ENCODE data around the gene QRICH2. TPM values are rescaled to one million over a fixed set of nuclear protein-coding genes. Genes with fewer than 3 reads are reported as not detected.
"Not testable (repeated sequence)": the region's sequence is repeated elsewhere in the genome, so short reads cannot be mapped to it uniquely, and the experiment has no call there.

Gene QRICH2, protein sequence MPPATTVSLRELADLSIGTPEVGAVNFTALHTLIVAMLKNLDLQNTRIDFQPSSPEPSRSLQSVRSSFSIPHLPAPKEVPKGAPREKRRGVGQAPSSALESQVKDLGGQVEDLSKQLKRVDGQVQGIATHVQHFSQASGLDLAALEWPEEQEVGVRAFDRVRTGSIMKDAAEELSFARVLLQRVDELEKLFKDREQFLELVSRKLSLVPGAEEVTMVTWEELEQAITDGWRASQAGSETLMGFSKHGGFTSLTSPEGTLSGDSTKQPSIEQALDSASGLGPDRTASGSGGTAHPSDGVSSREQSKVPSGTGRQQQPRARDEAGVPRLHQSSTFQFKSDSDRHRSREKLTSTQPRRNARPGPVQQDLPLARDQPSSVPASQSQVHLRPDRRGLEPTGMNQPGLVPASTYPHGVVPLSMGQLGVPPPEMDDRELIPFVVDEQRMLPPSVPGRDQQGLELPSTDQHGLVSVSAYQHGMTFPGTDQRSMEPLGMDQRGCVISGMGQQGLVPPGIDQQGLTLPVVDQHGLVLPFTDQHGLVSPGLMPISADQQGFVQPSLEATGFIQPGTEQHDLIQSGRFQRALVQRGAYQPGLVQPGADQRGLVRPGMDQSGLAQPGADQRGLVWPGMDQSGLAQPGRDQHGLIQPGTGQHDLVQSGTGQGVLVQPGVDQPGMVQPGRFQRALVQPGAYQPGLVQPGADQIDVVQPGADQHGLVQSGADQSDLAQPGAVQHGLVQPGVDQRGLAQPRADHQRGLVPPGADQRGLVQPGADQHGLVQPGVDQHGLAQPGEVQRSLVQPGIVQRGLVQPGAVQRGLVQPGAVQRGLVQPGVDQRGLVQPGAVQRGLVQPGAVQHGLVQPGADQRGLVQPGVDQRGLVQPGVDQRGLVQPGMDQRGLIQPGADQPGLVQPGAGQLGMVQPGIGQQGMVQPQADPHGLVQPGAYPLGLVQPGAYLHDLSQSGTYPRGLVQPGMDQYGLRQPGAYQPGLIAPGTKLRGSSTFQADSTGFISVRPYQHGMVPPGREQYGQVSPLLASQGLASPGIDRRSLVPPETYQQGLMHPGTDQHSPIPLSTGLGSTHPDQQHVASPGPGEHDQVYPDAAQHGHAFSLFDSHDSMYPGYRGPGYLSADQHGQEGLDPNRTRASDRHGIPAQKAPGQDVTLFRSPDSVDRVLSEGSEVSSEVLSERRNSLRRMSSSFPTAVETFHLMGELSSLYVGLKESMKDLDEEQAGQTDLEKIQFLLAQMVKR (N-terminal part only)
- 1.2 TPM for total RNA-seq

DNA sequence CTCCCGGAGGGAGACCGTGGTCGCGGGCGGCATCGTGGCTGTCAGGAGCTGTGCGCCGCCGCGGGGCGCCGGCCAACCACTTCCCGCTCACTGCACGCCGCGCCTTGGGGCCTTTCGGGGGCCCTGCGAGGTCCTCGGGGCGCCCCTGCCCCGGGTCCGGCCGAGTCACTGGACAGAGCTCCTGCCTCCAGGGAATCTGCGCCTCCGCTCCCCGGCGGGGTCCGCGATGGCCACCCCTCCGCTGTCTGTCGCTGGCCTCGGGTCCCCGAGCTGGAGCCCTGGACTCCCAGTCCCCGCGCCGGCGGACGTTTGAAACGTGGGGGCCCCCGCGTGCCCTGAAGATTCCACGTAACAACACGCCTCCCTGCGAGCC, at the start of gene QRICH2:
Gene QRICH2 (minus strand): TSS at position 311 of the 373 bp plus-strand sequence. CDS start 278 bp downstream, at position 33.
- Histone ChIP-seq H3K4me3 (ENCODE audit: low read length) (no peak within 1 kb of the TSS), H3K9me3 (ENCODE audit: low read depth, low read length) (no peaks in the 10 kb centered on the region), H3K4me1 (ENCODE audit: insufficient read depth, low read length) (no peaks in the 10 kb centered on the region), H3K27me3 (ENCODE audit: insufficient read depth, low read length) (no peaks in the 10 kb centered on the region)

DNA sequence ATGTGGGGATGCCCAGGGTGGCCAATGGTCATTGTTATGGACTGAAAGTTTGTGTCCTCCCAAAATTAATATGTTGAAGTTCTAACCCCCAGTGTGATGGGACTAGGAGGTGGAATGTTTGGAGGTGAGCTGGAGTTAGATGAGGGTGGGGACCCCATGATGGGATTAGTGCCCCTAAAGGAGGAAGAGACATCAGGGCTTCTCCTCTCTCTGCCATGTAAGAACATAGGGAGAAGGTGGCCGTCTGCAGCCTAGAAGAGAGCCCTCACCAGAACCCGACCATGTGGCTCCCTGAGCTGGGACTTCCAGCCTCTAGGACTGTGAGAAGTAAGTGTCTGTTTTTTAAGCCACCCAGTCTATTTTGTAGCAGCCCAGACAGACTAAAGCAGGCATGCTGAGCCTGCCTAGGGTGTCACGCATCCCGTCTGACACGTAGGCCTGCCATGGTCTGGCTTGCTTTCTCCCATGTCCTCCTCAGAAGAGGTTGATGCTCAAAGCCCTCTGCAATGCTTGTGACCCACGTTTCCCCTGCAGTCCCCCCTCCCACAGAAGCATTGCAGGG, 49.6 kb upstream of the QRICH2 start:
- Histone ChIP-seq H3K27me3 (ENCODE audit: insufficient read depth, low read length) (no peaks in the 10 kb centered on the region), H3K4me1 (ENCODE audit: insufficient read depth, low read length) (peaks cover 14% of the 10 kb centered on the region), H3K9me3 (ENCODE audit: low read depth, low read length) (no peaks in the 10 kb centered on the region), H3K4me3 (ENCODE audit: low read length) (no peak overlapping the region)

DNA sequence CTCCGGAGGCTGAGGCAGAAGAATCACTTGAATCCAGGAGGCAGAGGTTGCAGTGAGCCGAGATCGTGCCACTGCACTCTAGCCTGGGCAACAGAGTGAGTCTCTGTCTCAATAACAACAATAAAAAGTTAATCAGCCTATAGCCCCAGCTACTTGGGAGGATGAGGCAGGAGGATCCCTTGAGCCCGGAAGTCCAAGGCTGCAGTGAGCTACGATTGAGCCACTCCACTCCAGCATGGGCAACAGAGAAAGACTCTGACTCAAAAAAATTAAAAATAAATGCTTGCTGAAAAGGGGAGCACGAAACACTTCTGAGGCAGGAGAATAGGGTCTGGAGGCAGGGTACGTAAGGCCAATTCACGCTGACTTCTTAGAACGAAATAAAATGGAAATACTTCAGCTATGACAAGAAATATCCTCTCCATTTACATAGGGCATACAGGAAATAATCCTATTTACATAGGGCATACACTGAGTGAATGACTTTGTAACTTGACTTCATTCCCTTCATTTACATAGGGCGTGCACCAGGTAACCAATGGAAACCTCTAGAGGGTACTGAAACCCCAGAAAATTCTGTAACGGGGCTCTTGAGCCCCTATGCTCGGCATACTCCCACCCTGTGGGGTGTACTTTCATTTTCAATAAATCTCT, 48.9 kb upstream of the QRICH2 start:
- H3K4me3 ChIP-seq (ENCODE audit: low read length): no peak overlapping the region
- H3K4me1 ChIP-seq (ENCODE audit: insufficient read depth, low read length): peaks cover 16% of the 10 kb centered on the region
- no peaks in the 10 kb centered on the region for H3K27me3 ChIP-seq (ENCODE audit: insufficient read depth, low read length)
- H3K9me3 ChIP-seq (ENCODE audit: low read depth, low read length): no peaks in the 10 kb centered on the region

DNA sequence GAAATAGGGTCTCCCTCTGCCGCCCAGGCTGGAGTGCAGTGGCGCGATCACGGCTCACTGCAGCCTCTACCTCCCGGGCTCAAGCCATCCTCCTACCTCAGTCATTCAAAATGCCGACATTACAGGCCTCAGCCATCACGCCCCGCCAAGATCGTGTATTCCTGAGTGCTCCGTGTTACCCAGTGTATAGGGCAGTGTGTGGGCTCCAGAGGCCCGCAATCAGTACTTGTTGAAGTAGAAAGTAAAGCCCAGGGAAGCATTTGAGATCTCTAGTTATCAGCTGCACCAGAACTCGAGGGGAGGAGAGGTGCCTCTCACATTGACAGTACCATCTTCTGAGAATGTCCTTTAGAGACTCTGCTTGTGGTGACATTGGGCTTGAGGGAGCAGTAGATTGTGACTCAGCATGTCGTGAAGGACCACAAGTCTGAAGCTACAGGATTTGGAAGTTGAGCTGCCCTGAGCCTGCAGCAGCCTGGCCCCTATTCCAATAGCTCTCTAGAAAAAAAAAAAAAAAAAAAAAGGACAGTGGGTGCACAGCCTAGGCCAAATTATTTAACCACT, 46.8 kb upstream of the QRICH2 start:
- no peaks in the 10 kb centered on the region for H3K27me3 ChIP-seq (ENCODE audit: insufficient read depth, low read length)
- H3K4me1 ChIP-seq (ENCODE audit: insufficient read depth, low read length): peaks cover 16% of the 10 kb centered on the region
- H3K9me3 ChIP-seq (ENCODE audit: low read depth, low read length): no peaks in the 10 kb centered on the region
- no peak overlapping the region for H3K4me3 ChIP-seq (ENCODE audit: low read length)

DNA sequence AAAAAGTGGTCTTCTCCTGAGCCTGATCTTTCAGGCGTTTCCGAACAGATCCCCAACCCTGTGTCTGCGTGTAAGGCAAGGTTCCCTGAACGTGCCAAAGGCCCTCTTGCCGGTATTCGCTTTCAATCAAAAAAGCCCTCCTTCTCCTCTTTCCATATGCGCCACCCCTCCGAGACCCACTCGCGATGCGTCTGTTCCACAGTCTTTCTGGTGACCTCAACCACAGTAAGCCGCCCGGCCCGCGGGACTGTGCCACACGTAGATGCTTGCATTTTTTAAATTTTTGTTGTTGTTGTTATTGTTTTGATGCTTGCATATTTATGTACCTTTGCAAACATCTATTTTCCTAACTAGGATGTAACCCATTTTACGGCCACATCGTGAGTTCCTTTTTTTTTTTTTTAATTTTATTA, 46.2 kb upstream of the QRICH2 start:
- Histone ChIP-seq H3K9me3 (ENCODE audit: low read depth, low read length) (no peaks in the 10 kb centered on the region), H3K27me3 (ENCODE audit: insufficient read depth, low read length) (no peaks in the 10 kb centered on the region), H3K4me1 (ENCODE audit: insufficient read depth, low read length) (peaks cover 16% of the 10 kb centered on the region), H3K4me3 (ENCODE audit: low read length) (peak overlapping the region; percentile 69)

DNA sequence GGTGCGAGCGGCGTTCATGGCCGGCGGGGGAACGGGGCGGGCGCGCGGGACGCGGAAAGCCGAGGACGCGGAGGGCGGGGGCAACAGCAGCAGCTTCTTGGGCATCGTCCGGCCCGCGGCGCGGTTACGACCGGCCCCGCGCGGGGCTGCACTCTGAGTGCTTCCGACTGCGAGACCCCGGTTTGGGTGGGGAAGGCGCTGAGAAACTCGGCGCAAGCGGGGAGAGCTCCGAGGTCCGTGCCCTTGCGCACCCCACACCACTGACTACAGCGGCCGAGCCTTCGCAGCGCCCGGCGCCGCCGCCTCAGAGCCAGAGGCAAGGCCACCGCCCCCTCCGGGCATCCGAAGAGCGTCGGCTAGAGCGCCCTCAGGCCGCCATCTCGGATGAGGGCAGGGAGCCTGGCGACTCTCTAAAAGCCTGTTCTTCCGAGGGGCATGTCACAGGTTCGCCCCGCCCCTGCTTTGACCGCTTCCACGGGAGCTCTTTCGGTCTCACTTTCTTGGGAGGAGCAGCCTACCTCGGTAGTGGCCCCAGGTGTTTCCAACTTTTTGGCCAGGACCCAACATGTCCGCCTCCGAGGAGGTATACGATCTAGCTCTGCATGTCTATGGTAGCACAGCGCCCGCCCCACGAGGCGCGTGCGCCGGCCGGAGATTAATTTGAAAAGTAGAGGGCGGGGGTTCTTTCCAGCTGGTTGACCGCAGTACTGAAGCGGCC, 45.7 kb upstream of the QRICH2 start, which contains the start of gene PRPSAP1:
Gene PRPSAP1 (minus strand): TSS at position 318 of the 718 bp plus-strand sequence. CDS start 213 bp downstream, at position 105.
- Histone ChIP-seq H3K27me3 (ENCODE audit: insufficient read depth, low read length) (no peaks in the 10 kb centered on the region), H3K4me3 (ENCODE audit: low read length) (peak within 1 kb of the TSS; percentile 69), H3K4me1 (ENCODE audit: insufficient read depth, low read length) (peaks cover 16% of the 10 kb centered on the region), H3K9me3 (ENCODE audit: low read depth, low read length) (no peaks in the 10 kb centered on the region)

DNA sequence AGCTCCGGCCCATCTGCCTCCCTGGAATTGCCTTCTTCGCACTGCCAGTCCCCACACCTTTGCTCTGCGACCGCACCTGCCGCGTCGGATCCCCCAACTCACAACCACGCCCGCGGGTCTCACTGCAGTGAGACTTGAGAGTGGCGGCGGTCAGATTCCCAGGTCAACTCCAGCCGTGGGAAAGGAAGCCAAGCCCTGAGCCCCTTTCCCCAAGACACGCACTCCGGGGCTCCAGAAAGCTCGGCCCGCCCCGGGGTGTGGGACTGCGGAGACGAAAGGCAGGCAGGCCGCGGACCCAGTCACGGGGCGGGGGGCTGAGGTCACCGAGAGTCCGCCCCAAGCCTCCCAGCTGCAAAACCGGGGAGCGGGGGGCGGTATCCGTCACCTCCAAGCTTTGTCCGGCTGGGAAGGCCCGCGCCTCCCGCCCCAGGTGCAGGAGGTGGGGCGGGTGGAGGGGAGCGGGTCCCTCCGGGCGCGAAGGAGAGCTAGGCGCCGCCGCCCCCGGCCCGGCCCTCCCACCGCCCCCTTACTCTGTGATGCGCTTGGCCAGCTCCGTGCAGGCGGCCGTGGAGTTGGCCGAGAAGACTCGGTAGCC, 45.0 kb upstream of the QRICH2 start:
- Histone ChIP-seq H3K4me3 (ENCODE audit: low read length) (peak overlapping the region; percentile 69), H3K9me3 (ENCODE audit: low read depth, low read length) (no peaks in the 10 kb centered on the region), H3K27me3 (ENCODE audit: insufficient read depth, low read length) (no peaks in the 10 kb centered on the region), H3K4me1 (ENCODE audit: insufficient read depth, low read length) (peaks cover 16% of the 10 kb centered on the region)

DNA sequence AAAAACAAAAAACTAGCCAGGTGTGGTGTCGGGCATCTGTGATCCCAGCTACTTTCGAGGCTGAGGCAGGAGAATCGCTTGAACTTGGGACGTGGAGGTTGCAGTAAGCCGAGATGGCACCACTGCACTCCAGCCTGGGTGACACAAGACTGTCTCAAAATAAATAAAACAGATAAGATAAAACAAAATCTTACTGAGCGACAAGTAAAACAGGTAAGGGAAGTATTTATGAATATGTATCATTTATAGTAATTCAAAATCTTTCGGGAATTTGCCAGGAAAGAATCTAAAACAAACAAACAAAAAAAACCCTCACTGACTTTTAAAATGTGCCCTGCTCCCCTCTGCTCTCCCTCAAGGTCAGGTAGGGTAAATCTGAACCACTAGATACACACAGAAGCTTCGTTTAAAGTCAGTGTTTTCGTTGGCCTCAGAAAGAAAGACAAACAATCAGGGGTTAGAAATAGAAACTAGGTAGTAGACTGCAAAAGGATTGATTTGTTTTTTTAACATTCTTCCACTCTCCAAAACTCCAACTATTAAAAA, 43.5 kb upstream of the QRICH2 start:
- H3K9me3 ChIP-seq (ENCODE audit: low read depth, low read length): no peaks in the 10 kb centered on the region
- H3K4me1 ChIP-seq (ENCODE audit: insufficient read depth, low read length): peaks cover 16% of the 10 kb centered on the region
- no peaks in the 10 kb centered on the region for H3K27me3 ChIP-seq (ENCODE audit: insufficient read depth, low read length)
- H3K4me3 ChIP-seq (ENCODE audit: low read length): no peak overlapping the region

DNA sequence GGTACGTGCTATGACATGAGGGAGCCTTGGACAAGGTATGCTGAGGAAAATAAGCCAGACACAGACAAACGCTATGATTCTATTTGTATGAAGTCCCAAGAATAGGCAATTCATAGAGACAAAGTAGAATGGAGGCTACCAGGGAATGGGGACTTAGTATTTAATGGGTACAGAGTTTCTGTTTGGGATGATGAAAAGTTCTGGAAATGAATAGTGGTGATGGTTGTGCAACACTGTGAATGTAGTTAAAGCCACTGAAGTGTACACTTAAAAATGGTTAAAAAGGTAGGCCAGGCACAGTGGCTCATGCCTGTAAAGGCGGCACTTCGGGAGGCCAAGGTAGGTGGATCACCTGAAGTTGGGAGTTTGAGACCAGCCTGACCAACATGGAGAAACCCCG, 42.4 kb upstream of the QRICH2 start:
- Histone ChIP-seq H3K9me3 (ENCODE audit: low read depth, low read length) (no peaks in the 10 kb centered on the region), H3K4me3 (ENCODE audit: low read length) (no peak overlapping the region), H3K4me1 (ENCODE audit: insufficient read depth, low read length) (peaks cover 16% of the 10 kb centered on the region), H3K27me3 (ENCODE audit: insufficient read depth, low read length) (no peaks in the 10 kb centered on the region)

DNA sequence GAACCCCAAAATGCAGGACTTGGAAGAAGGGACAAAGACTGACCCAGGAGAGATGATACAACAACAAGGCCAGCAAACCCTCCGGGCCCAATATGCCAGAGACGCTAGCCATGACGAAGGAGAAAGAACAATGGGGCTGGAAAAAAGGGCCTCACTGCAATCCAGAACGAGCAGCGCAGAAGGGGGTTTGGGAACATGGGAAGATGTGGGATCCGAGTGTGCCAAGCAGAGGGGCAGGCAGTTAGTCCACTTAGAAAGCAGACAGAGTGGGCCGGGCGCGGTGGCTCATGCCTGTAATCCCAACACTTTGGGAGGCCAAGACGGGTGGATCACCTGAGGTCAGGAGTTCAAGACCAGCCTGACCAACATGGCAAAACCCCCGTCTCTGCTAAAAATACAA, 38.9 kb upstream of the QRICH2 start:
- H3K4me3 ChIP-seq (ENCODE audit: low read length); H3K9me3 ChIP-seq (ENCODE audit: low read depth, low read length); H3K27me3 ChIP-seq (ENCODE audit: insufficient read depth, low read length); H3K4me1 ChIP-seq (ENCODE audit: insufficient read depth, low read length): not testable (repeated sequence)

DNA sequence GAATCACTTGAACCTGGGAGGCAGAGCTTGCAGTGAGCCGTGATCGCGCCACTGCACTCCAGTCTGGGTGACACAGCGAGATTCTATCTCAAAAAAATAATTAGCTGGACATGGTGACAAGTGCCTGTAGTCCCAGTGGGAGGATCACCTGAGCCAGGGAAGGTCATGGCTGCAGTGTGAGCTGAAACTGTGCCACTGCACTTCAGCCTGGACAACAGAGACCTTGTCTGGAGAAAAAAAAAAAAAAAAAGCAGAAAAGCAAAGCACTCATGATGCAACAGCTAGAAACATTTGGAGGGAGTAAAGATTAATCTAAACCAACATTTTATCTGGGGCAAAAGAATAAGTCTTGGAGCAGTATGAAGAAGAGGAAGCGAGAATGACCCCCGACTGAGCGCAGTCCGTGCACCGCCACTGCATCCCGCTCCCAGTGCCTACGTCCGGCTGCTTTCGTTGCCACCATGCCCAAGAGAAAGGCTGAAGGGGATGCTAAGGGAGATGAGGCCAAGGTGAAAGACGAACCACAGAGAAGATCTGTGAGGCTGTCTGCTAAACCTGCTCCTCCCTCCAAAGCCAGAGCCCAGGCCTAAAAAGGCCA, 37.4 kb upstream of the QRICH2 start:
- no peaks in the 10 kb centered on the region for H3K27me3 ChIP-seq (ENCODE audit: insufficient read depth, low read length)
- H3K4me1 ChIP-seq (ENCODE audit: insufficient read depth, low read length): no peaks in the 10 kb centered on the region
- H3K9me3 ChIP-seq (ENCODE audit: low read depth, low read length): no peaks in the 10 kb centered on the region

DNA sequence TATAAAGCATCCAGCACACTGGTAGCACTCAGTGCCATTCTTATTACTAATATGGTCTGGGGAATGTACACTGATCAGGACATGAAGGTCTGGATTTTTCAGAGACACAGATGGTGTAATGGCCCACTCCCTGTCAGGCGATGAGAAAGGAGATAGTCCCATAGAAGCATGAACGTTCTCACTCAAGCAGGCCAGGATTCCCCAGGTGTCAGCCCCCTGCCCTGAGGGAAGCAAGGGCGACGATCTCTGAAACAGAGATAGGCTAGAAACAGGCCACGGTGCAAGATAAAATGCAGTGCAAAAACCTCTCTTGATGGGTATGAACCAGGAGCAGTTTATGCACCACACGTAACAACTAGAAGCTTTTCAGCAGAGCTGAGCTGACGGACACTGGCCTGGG, 35.0 kb upstream of the QRICH2 start:
- no peak overlapping the region for H3K4me3 ChIP-seq (ENCODE audit: low read length)
- H3K9me3 ChIP-seq (ENCODE audit: low read depth, low read length): no peaks in the 10 kb centered on the region
- no peaks in the 10 kb centered on the region for H3K27me3 ChIP-seq (ENCODE audit: insufficient read depth, low read length)
- H3K4me1 ChIP-seq (ENCODE audit: insufficient read depth, low read length): no peaks in the 10 kb centered on the region

More for the DNA sequence above, 37.4 kb upstream of the QRICH2 start:
- H3K4me3 ChIP-seq (ENCODE audit: low read length): no peak overlapping the region

DNA sequence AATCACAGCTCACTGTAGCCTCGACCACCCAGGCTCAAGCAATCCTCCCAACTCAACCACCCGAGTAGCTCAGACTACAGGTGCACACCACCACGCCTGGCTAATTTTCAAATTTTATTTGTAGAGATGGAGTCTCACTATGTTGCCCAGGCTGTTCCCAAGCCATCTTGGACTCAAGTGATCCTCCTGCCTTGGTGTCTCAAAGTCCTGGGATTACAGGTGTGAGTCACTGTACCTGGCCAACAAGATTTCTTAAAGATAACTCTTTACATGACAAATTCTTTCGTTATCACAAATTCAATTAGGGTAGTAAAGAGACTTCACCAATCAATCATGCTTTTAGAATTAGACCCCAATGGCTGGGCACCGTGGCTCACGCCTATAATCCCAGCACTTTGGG, 33.2 kb upstream of the QRICH2 start:
- H3K4me1 ChIP-seq (ENCODE audit: insufficient read depth, low read length): no peaks in the 10 kb centered on the region
- H3K4me3 ChIP-seq (ENCODE audit: low read length): no peak overlapping the region
- no peaks in the 10 kb centered on the region for H3K9me3 ChIP-seq (ENCODE audit: low read depth, low read length)
- no peaks in the 10 kb centered on the region for H3K27me3 ChIP-seq (ENCODE audit: insufficient read depth, low read length)

Measured in mononuclear cell (primary cell).